HEK293T (cell line): Measurements from ENCODE around the gene SLC25A6.
"Not testable (repeated sequence)": the region's sequence is repeated elsewhere in the genome, so short reads cannot be mapped to it uniquely, and the experiment has no call there.

Experiments used
- CTCF ChIA-PET: fragments of 350-600 bp; formaldehyde crosslinking; extraction: SDS; loops from one replicate; lab custom pipeline; 2021; ENCODE audit warnings: antibody characterized with exemption, inconsistent platforms; lab: Yijun Ruan, JAX
- POLR2A ChIA-PET: fragments of 350-600 bp; formaldehyde crosslinking; extraction: SDS; loops from one replicate; lab custom pipeline; 2020; ENCODE audit warnings: antibody characterized with exemption, inconsistent platforms; lab: Yijun Ruan, JAX
- DNase-seq: peaks from one replicate; pipeline ENCODE4 v3.0.0; 2012; ENCODE audit warnings: mixed read lengths; ENCODE audit errors: extremely low spot score
- ARNT ChIP-seq: fragments of 450-650 bp; IDR thresholded peaks from 2 replicates; pipeline ENCODE4 v1.6.1; 2017; ENCODE audit warnings: mild to moderate bottlenecking
- BHLHE40 ChIP-seq: fragments of 450-650 bp; IDR thresholded peaks from 2 replicates; pipeline ENCODE4 v1.6.1; 2016; ENCODE audit warnings: mild to moderate bottlenecking, moderate library complexity, borderline replicate concordance
- CTBP1 ChIP-seq: fragments of 450-650 bp; IDR thresholded peaks from 2 replicates; pipeline ENCODE4 v1.6.1; 2016; ENCODE audit warnings: borderline replicate concordance
- ELF4 ChIP-seq: fragments of 450-650 bp; IDR thresholded peaks from 2 replicates; pipeline ENCODE4 v1.6.1; 2017; ENCODE audit warnings: antibody characterized with exemption
- FOXA1 ChIP-seq: fragments of 450-650 bp; IDR thresholded peaks from 2 replicates; pipeline ENCODE4 v1.6.1; 2016; ENCODE audit warnings: mild to moderate bottlenecking
- FOXK2 ChIP-seq: fragments of 450-650 bp; IDR thresholded peaks from 2 replicates; pipeline ENCODE4 v1.6.1; 2016; ENCODE audit warnings: mild to moderate bottlenecking
- FOXM1 ChIP-seq: fragments of 450-650 bp; IDR thresholded peaks from 2 replicates; pipeline ENCODE4 v1.6.1; 2017; ENCODE audit warnings: mild to moderate bottlenecking, borderline replicate concordance
- HDGF ChIP-seq: fragments of 450-650 bp; IDR thresholded peaks from 2 replicates; pipeline ENCODE4 v1.6.1; 2017; ENCODE audit warnings: antibody characterized with exemption, borderline replicate concordance
- L3MBTL2 ChIP-seq: fragments of 450-650 bp; conservative IDR thresholded peaks from 2 replicates; pipeline ENCODE4 v1.6.1; 2016; ENCODE audit warnings: mild to moderate bottlenecking
- LEF1 ChIP-seq: fragments of 450-650 bp; IDR thresholded peaks from 2 replicates; pipeline ENCODE4 v1.6.1; 2017; ENCODE audit warnings: mild to moderate bottlenecking, borderline replicate concordance
- NFRKB ChIP-seq: fragments of 450-650 bp; IDR thresholded peaks from 2 replicates; pipeline ENCODE4 v1.6.1; 2016; ENCODE audit warnings: mild to moderate bottlenecking, moderate library complexity
- PKNOX1 ChIP-seq: fragments of 450-650 bp; IDR thresholded peaks from 2 replicates; pipeline ENCODE4 v1.6.1; 2016
- SP1 ChIP-seq: fragments of 450-650 bp; IDR thresholded peaks from 2 replicates; pipeline ENCODE4 v1.6.1; 2017
- SUZ12 ChIP-seq: fragments of 450-650 bp; IDR thresholded peaks from 2 replicates; pipeline ENCODE4 v1.6.1; 2016; ENCODE audit warnings: mild to moderate bottlenecking
- TARDBP ChIP-seq: fragments of 450-650 bp; IDR thresholded peaks from 2 replicates; pipeline ENCODE4 v1.6.1; 2016
- ZNF384 ChIP-seq: fragments of 450-650 bp; IDR thresholded peaks from 2 replicates; pipeline ENCODE4 v1.6.1; 2016

The SLC25A6 gene

GRCh38 chrX:1427756-1428155, 35.8 kb upstream of the SLC25A6 start:
- POLR2A ChIA-PET, result no interaction called here
- no peak for DNase-seq
- no peak for TF ChIP-seq SUZ12
- no peak for TF ChIP-seq FOXM1
- no peak for TF ChIP-seq FOXA1
- TF ChIP-seq SP1, result no peak
- no peak for TF ChIP-seq TARDBP
- TF ChIP-seq CTBP1, result no peak
- no peak for TF ChIP-seq FOXK2
- TF ChIP-seq NFRKB, result no peak
- TF ChIP-seq BHLHE40, result no peak
- TF ChIP-seq HDGF, result no peak
- no peak for TF ChIP-seq LEF1
- no peak for TF ChIP-seq ARNT
- TF ChIP-seq ELF4, result no peak
- no peak for TF ChIP-seq PKNOX1
- no peak for TF ChIP-seq L3MBTL2
- no peak for TF ChIP-seq ZNF384
- CTCF ChIA-PET, result no interaction called here

- DNase-seq, POLR2A ChIA-PET, CTCF ChIA-PET: not testable (repeated sequence)
These were observed 34.4 kb upstream of the SLC25A6 start for GRCh38 chrX:1426321-1426720.

- TF ChIP-seq TARDBP, result no peak
- no peak for TF ChIP-seq L3MBTL2
- TF ChIP-seq ZNF384, result no peak
- TF ChIP-seq FOXK2, result no peak
- TF ChIP-seq NFRKB, result no peak
- TF ChIP-seq SUZ12, result no peak
- no peak for TF ChIP-seq ARNT
- TF ChIP-seq HDGF, result no peak
- no peak for TF ChIP-seq FOXM1
- no peak for DNase-seq
- POLR2A ChIA-PET, result no interaction called here
- CTCF ChIA-PET, result no interaction called here
These were observed 33.5 kb upstream of the SLC25A6 start for GRCh38 chrX:1425381-1425780.

- POLR2A ChIA-PET, result no interaction called here
- CTCF ChIA-PET, result no interaction called here
- DNase-seq, result no peak
- TF ChIP-seq LEF1, result no peak
- TF ChIP-seq NFRKB, result no peak
- no peak for TF ChIP-seq SUZ12
- no peak for TF ChIP-seq SP1
- TF ChIP-seq TARDBP, result 0 out of 2 replicates have a peak, but pooled peaks have one; percentile 40
- no peak for TF ChIP-seq HDGF
These were observed 32.4 kb upstream of the SLC25A6 start for GRCh38 chrX:1424147-1424851.

GRCh38 chrX:1423215-1423614, 31.3 kb upstream of the SLC25A6 start:
- POLR2A ChIA-PET, result no interaction called here
- no peak for DNase-seq
- CTCF ChIA-PET, result no interaction called here
- TF ChIP-seq SUZ12, result no peak
- TF ChIP-seq HDGF, result no peak
- no peak for TF ChIP-seq ELF4
- TF ChIP-seq LEF1, result no peak
- no peak for TF ChIP-seq FOXA1
- TF ChIP-seq FOXK2, result no peak
- no peak for TF ChIP-seq PKNOX1
- no peak for TF ChIP-seq ARNT
- TF ChIP-seq ZNF384, result no peak
- no peak for TF ChIP-seq BHLHE40
- TF ChIP-seq FOXM1, result no peak
- TF ChIP-seq L3MBTL2, result no peak
- TF ChIP-seq CTBP1, result no peak
- no peak for TF ChIP-seq NFRKB

GRCh38 chrX:1422135-1422465, 30.2 kb upstream of the SLC25A6 start:
- no peak for TF ChIP-seq FOXK2
- TF ChIP-seq ZNF384, result no peak
- TF ChIP-seq BHLHE40, result no peak
- TF ChIP-seq CTBP1, result no peak
- TF ChIP-seq ELF4, result no peak
- no peak for TF ChIP-seq L3MBTL2
- no peak for TF ChIP-seq ARNT
- TF ChIP-seq FOXA1, result no peak
- TF ChIP-seq NFRKB, result no peak
- TF ChIP-seq LEF1, result no peak
- no peak for TF ChIP-seq TARDBP
- TF ChIP-seq HDGF, result no peak
- no peak for TF ChIP-seq SUZ12
- no peak for TF ChIP-seq PKNOX1
- no peak for TF ChIP-seq FOXM1
- TF ChIP-seq SP1, result no peak
- no peak for DNase-seq
- POLR2A ChIA-PET, result no interaction called here
- CTCF ChIA-PET, result no interaction called here
